GM12891 (cell line): ENCODE results near the gene PLK5.
"Not testable (repeated sequence)": the region's sequence is repeated elsewhere in the genome, so short reads cannot be mapped to it uniquely, and the experiment has no call there.

Experiments
- PAX5 ChIP-seq: IDR thresholded peaks from 2 replicates; pipeline ENCODE4 v1.6.1; 2011; ENCODE audit warnings: low read length, moderate library complexity, mild to moderate bottlenecking; ENCODE audit not compliant: insufficient read depth, severe bottlenecking
- POLR2A ChIP-seq: IDR thresholded peaks from 2 replicates; pipeline ENCODE4 v1.6.1; 2011; ENCODE audit warnings: low read depth, low read length, control low read depth
- POLR2AphosphoS5 ChIP-seq: IDR thresholded peaks from 2 replicates; pipeline ENCODE4 v1.6.1; 2011; ENCODE audit warnings: low read depth, low read length, control low read depth
- POU2F2 ChIP-seq: IDR thresholded peaks from 2 replicates; pipeline ENCODE4 v1.6.1; 2011; ENCODE audit warnings: low read depth, mild to moderate bottlenecking, control low read depth, low read length, moderate library complexity
- SPI1 ChIP-seq: IDR thresholded peaks from 2 replicates; pipeline ENCODE4 v1.6.1; 2011; ENCODE audit warnings: low read depth, low read length, control low read depth
- TAF1 ChIP-seq: IDR thresholded peaks from 2 replicates; pipeline ENCODE4 v1.6.1; 2011; ENCODE audit warnings: low read depth, low read length, control low read depth

DNA sequence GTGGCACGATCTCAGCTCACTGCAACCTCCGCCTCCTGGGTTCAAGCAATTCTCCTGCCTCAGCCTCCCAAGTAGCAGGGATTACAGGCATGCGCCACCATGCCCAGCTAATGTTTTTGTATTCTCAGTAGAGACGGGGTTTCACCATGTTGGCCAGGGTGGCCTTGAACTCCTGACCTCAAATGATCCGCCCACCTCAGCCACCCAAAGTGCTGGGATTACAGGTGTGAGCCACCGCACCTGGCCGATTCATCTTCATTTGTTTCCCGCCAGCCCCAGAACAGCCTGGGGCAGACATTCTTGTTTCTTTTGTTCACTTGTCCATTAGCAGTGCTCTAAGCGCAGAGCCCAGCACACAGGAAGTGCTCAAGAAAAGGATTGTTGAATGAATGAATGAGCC, 46.8 kb upstream of the PLK5 start:
- TF ChIP-seq SPI1, POLR2AphosphoS5, POLR2A, TAF1, PAX5, POU2F2: not testable (repeated sequence)
